H9 (cell line): ENCODE results near the gene KDM4F. TPM values are rescaled to one million over a fixed set of nuclear protein-coding genes. Genes with fewer than 3 reads are reported as not detected.

Experiments used
- DNase-seq: peaks from one replicate; pipeline ENCODE4 v3.0.0-alpha.2; 2017
- H2AFZ ChIP-seq: one replicate; pipeline ENCODE4 v1.6.1; 2013; ENCODE audit warnings: mild to moderate bottlenecking, low read length, control low read depth, moderate library complexity
- H2AK5ac ChIP-seq: 2 replicates; pipeline ENCODE4 v1.6.1; 2013; ENCODE audit warnings: low read length, control low read depth, mixed read lengths; ENCODE audit not compliant: insufficient read length
- H2BK120ac ChIP-seq: one replicate; pipeline ENCODE4 v1.6.1; 2013; ENCODE audit warnings: low read depth, mild to moderate bottlenecking, low read length, control low read depth, inconsistent platforms; ENCODE audit not compliant: poor library complexity, severe bottlenecking
- H2BK12ac ChIP-seq: 2 replicates; pipeline ENCODE4 v1.6.1; 2013; ENCODE audit warnings: low read length, control low read depth, mixed read lengths, low read depth; ENCODE audit not compliant: insufficient read length
- H2BK15ac ChIP-seq: 2 replicates; pipeline ENCODE4 v1.6.1; 2013; ENCODE audit warnings: low read depth, low read length, control low read depth
- H2BK20ac ChIP-seq: one replicate; pipeline ENCODE4 v1.6.1; 2013; ENCODE audit warnings: low read depth, mild to moderate bottlenecking, low read length, control low read depth, inconsistent platforms; ENCODE audit not compliant: poor library complexity, severe bottlenecking
- H2BK5ac ChIP-seq: 2 replicates; pipeline ENCODE4 v1.6.1; 2013; ENCODE audit warnings: low read length, control low read depth, mixed read lengths; ENCODE audit not compliant: insufficient read length
- H3K14ac ChIP-seq: 2 replicates; pipeline ENCODE4 v1.6.1; 2013; ENCODE audit warnings: low read length, control low read depth; ENCODE audit not compliant: insufficient read depth
- H3K18ac ChIP-seq: 2 replicates; pipeline ENCODE4 v1.6.1; 2013; ENCODE audit warnings: low read depth, mild to moderate bottlenecking, mixed read lengths, low read length, control low read depth; ENCODE audit not compliant: insufficient read length
- H3K23ac ChIP-seq: 2 replicates; pipeline ENCODE4 v1.6.1; 2013; ENCODE audit warnings: low read length, control low read depth, mixed read lengths, low read depth; ENCODE audit not compliant: insufficient read length
- H3K23me2 ChIP-seq: 2 replicates; pipeline ENCODE4 v1.6.1; 2013; ENCODE audit warnings: low read depth, mild to moderate bottlenecking, mixed read lengths, low read length, control low read depth; ENCODE audit not compliant: insufficient read length, poor library complexity, severe bottlenecking
- H3K27ac ChIP-seq: 2 replicates; pipeline ENCODE4 v1.5.1; 2013; ENCODE audit warnings: low read length, control low read depth, mixed read lengths, low read depth; ENCODE audit not compliant: insufficient read length
- H3K27me3 ChIP-seq: 2 replicates; pipeline ENCODE4 v1.6.1; 2013; ENCODE audit warnings: low read length, control low read depth, inconsistent platforms; ENCODE audit not compliant: insufficient read depth
- H3K4ac ChIP-seq: 2 replicates; pipeline ENCODE4 v1.6.1; 2013; ENCODE audit warnings: low read depth, mild to moderate bottlenecking, control low read depth, inconsistent platforms, low read length, moderate library complexity
- H3K4me1 ChIP-seq: 2 replicates; pipeline ENCODE4 v1.6.1; 2013; ENCODE audit warnings: low read length, control low read depth, inconsistent platforms; ENCODE audit not compliant: insufficient read depth
- H3K4me2 ChIP-seq: 2 replicates; pipeline ENCODE4 v1.6.1; 2013; ENCODE audit warnings: low read length, control low read depth, mixed read lengths; ENCODE audit not compliant: insufficient read length, insufficient read depth
- H3K56ac ChIP-seq: 2 replicates; pipeline ENCODE4 v1.6.1; 2013; ENCODE audit warnings: low read depth, mild to moderate bottlenecking, mixed read lengths, low read length, control low read depth; ENCODE audit not compliant: insufficient read length
- H3K79me1 ChIP-seq: 2 replicates; pipeline ENCODE4 v1.6.1; 2013; ENCODE audit warnings: low read depth, mild to moderate bottlenecking, moderate library complexity, low read length, control low read depth, inconsistent platforms; ENCODE audit not compliant: insufficient read depth, poor library complexity, severe bottlenecking
- H3K79me2 ChIP-seq: 2 replicates; pipeline ENCODE4 v1.6.1; 2013; ENCODE audit warnings: low read length, control low read depth, inconsistent platforms; ENCODE audit not compliant: insufficient read depth
- H3K9ac ChIP-seq: 2 replicates; pipeline ENCODE4 v1.6.1; 2013; ENCODE audit warnings: low read length, control low read depth, mixed read lengths; ENCODE audit not compliant: insufficient read length; ENCODE audit errors: extremely low read depth
- H3K9me3 ChIP-seq: one replicate; pipeline ENCODE4 v1.6.1; 2013; ENCODE audit warnings: low read depth, low read length, inconsistent platforms; ENCODE audit not compliant: control insufficient read depth
- H3T11ph ChIP-seq: one replicate; pipeline ENCODE4 v1.6.1; 2013; ENCODE audit warnings: mild to moderate bottlenecking, low read length, control low read depth, inconsistent platforms
- H4K20me1 ChIP-seq: one replicate; pipeline ENCODE4 v1.6.1; 2013; ENCODE audit not compliant: control insufficient read depth, insufficient read length, insufficient read depth
- H4K5ac ChIP-seq: 2 replicates; pipeline ENCODE4 v1.6.1; 2013; ENCODE audit warnings: low read depth, mild to moderate bottlenecking, mixed read lengths, low read length, control low read depth; ENCODE audit not compliant: insufficient read length
- H4K8ac ChIP-seq: replicated peaks from 2 replicates; pipeline ENCODE4 v1.6.1; 2013; ENCODE audit warnings: low read length, control low read depth, mixed read lengths, low read depth; ENCODE audit not compliant: insufficient read length
- H4K91ac ChIP-seq: 2 replicates; pipeline ENCODE4 v1.6.1; 2013; ENCODE audit warnings: low read depth, mild to moderate bottlenecking, moderate library complexity, mixed read lengths, low read length, control low read depth; ENCODE audit not compliant: insufficient read length
- H3K27ac Mint-ChIP-seq, 3 experiments: 2 replicates in 2 of 3; 3 replicates in 1 of 3; pipeline ENCODE4 v1.8.0; 2020 to 2021; ENCODE audit warnings: mixed read lengths in 3 of 3, mild to moderate bottlenecking in 1 of 3, moderate library complexity in 1 of 3
- H3K27me3 Mint-ChIP-seq: 2 replicates; pipeline ENCODE4 v1.8.0; 2021; ENCODE audit warnings: low read depth, mild to moderate bottlenecking, moderate library complexity, mixed read lengths
- H3K36me3 Mint-ChIP-seq, 3 experiments: 2 replicates in 2 of 3; 3 replicates in 1 of 3; pipeline ENCODE4 v1.8.0; 2020 to 2021; ENCODE audit warnings: low read depth in 3 of 3, mixed read lengths in 3 of 3; ENCODE audit not compliant: insufficient read depth in 1 of 3
- H3K4me1 Mint-ChIP-seq, 2 experiments: 2 replicates each; pipeline ENCODE4 v1.8.0; 2020; ENCODE audit warnings: mixed read lengths in 2 of 2
- H3K4me3 Mint-ChIP-seq, 2 experiments: 2 replicates in 1 of 2; 3 replicates in 1 of 2; pipeline ENCODE4 v1.8.0; 2020 to 2021; ENCODE audit warnings: mild to moderate bottlenecking in 2 of 2, mixed read lengths in 2 of 2, moderate library complexity in 1 of 2
- H3K9me3 Mint-ChIP-seq, 2 experiments: 2 replicates in 1 of 2; 3 replicates in 1 of 2; pipeline ENCODE4 v1.8.0; 2020; ENCODE audit warnings: mild to moderate bottlenecking in 2 of 2, mixed read lengths in 2 of 2, moderate library complexity in 1 of 2
- WGBS: extraction: QIAGEN DNeasy Blood & Tissue Kit; methylation state at CpG from one replicate; pipeline ENCODE4 v1.1.7; 2013; ENCODE audit warnings: missing lambda C conversion rate, low lambda C conversion rate, mixed read lengths; ENCODE audit not compliant: insufficient read length; ENCODE audit errors: extremely low coverage; 5-methylcytosine and 5-hydroxymethylcytosine counted together
- total RNA-seq: library from RNA; stranded (reverse); gene quantifications from 2 replicates; pipeline ENCODE4 v1.2.1, GENCODE V29; 2021
- TF ChIP-seq, protein P1 (sequence below): fragments of 200-600 bp; sonication (generic); conservative IDR thresholded peaks from 3 replicates; pipeline ENCODE4 v1.8.0; 2021; ENCODE audit warnings: antibody characterized with exemption, mild to moderate bottlenecking

The KDM4F gene
- total RNA-seq, 1 experiment from 2014 or later: not detected

DNA sequence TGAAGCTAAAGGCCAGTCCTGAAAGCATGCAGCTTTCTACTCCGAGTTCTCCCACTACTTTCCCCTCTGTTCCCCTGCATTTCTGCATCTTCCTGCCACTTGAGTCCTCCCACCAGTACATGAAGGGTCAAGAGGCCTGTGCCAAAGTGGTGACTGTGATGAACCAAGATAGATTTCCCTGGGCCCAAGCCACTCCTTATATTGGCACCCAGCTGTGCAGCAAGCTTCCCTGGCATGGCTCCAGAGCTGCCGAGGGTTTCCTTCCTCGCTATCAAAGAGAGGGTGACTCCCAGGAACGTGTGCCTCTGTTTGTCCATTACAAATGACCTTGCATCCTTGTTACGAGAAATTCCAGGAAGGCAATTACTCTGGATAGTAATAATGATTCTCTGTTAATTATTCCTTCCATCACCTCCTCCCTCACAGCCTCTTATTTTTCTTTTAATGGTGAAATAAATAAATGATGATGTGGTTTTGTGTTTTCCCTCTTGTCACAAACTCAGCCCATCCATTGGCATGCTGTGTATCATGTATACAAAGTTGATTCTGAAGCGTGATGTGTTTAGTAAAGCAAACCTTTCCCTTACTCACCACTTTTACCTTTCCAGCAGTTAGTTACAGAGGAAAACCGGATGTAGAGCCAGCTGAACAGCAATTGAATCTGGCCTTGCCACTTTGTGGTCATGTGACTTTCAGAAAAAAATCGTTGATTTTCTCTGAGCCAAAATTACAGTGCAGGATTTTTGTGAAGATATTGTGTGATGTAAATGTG lies 25.8 kb downstream of the KDM4F start:
- no CpG with 5 or more reads among the region's 8 CpGs for WGBS
- no peak overlapping the region for H3K4me2 ChIP-seq
- H4K5ac ChIP-seq: no peak overlapping the region
- H3T11ph ChIP-seq: no peak overlapping the region
- no peak overlapping the region for H2BK20ac ChIP-seq
- DNase-seq: no peak
- peaks cover 0 to 3% of the 10 kb centered on the region in 2 experiments; a peak in 1 of 4 replicates for H3K4me1 Mint-ChIP-seq
- no peak overlapping the region for H4K8ac ChIP-seq
- no peak overlapping the region for H3K14ac ChIP-seq
- no peaks in the 10 kb centered on the region for H3K79me1 ChIP-seq
- H3K27me3 ChIP-seq: no peaks in the 10 kb centered on the region
- no peak overlapping the region for H3K56ac ChIP-seq
- no peak overlapping the region for H3K4ac ChIP-seq
- H2BK12ac ChIP-seq: no peak overlapping the region
- H3K9me3 Mint-ChIP-seq: no peaks in the 10 kb centered on the region
- H3K79me2 ChIP-seq: no peaks in the 10 kb centered on the region
- no peak overlapping the region for H3K9ac ChIP-seq
- H2BK5ac ChIP-seq: no peak overlapping the region
- H3K23me2 ChIP-seq: no peaks in the 10 kb centered on the region
- no peak overlapping the region for H4K91ac ChIP-seq
- H3K23ac ChIP-seq: no peak overlapping the region
- no peak overlapping the region for H3K27ac ChIP-seq
- H3K36me3 Mint-ChIP-seq: peaks cover 0 to 6% (median 0%) of the 10 kb centered on the region in 3 experiments; a peak in 2 of 7 replicates
- H3K18ac ChIP-seq: no peak overlapping the region
- peaks cover 4% of the 10 kb centered on the region; the same call in 1 of the 2 replicates for H3K27me3 Mint-ChIP-seq
- no peak overlapping the region for H2AK5ac ChIP-seq
- no peaks in the 10 kb centered on the region for H3K9me3 ChIP-seq
- TF ChIP-seq, protein P1, sequence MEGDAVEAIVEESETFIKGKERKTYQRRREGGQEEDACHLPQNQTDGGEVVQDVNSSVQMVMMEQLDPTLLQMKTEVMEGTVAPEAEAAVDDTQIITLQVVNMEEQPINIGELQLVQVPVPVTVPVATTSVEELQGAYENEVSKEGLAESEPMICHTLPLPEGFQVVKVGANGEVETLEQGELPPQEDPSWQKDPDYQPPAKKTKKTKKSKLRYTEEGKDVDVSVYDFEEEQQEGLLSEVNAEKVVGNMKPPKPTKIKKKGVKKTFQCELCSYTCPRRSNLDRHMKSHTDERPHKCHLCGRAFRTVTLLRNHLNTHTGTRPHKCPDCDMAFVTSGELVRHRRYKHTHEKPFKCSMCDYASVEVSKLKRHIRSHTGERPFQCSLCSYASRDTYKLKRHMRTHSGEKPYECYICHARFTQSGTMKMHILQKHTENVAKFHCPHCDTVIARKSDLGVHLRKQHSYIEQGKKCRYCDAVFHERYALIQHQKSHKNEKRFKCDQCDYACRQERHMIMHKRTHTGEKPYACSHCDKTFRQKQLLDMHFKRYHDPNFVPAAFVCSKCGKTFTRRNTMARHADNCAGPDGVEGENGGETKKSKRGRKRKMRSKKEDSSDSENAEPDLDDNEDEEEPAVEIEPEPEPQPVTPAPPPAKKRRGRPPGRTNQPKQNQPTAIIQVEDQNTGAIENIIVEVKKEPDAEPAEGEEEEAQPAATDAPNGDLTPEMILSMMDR: no peak
- no peak overlapping the region for H3K4me3 Mint-ChIP-seq
- H2BK120ac ChIP-seq: peak overlapping the region; percentile 12
- no peak overlapping the region for H2BK15ac ChIP-seq
- no peak overlapping the region for H3K27ac Mint-ChIP-seq
- H3K4me1 ChIP-seq: no peaks in the 10 kb centered on the region
- no peak overlapping the region for H2AFZ ChIP-seq
- H4K20me1 ChIP-seq: no peaks in the 10 kb centered on the region
